NCI-H2081 treated with DMSO at 0.1 percent for 48 hours (cell line): ENCODE data around the gene UQCR11.

ENCODE experiments used
- DNase-seq: peaks from one replicate; lab custom pipeline; 2025; lab: John Stamatoyannopoulos, UW

UQCR11 gene

DNA sequence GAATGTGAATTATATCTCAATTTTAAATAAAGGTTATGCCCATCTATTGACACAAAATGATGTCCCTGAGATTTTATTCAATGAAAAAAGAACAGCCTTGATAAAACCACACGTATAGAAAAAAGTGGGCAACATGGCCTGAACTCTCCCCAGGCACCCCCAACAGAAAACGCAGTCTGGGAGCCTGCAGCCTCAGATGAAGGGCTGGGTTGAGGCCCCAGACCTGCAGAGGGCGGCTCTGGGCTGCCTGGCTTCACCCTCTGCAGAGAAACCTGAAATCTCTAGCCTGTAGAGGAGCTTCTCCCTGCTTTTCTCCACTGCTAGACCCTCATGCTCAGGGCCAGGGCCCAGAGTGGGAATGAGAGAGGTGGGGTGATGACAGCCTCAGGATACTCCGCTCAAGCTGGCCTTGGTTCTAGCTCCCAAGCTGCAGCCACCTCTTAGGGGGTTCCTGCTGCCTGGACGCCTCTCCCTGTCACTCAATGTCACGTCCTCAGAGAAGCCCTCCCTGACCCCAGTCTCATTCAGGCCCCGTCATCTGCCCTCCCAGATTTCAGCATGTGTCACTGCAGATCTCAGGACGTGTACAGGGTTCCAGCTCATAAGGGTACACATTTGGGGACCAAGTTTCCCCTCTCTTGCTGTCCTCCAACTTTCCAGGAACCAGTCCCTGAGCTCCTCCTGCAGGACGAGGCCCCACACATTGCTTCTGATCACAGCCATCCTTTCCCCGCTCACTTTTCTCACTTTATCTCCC is 14.4 kb downstream of the UQCR11 start:
- DNase-seq: no peak

GRCh38 chr19:1587872-1588271 is 17.4 kb downstream of the UQCR11 start:
- no peak for DNase-seq

DNA sequence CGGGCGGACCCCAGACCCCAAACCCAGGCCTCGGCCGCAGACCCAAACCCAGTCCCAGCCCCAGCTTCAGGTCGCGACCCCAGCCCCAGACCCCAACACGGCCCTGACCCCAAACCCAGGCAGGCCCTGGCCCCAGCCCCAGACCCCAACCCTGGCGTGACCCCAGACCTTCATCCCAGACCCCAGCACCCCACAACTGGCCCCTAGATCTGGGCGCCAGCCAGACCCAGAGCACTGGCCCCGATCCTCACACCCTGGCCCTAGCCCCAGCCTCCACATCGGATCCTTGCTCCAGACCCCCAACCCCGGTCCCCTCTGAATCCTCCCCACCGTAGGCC is 20.1 kb downstream of the UQCR11 start:
- DNase-seq: no peak

DNA sequence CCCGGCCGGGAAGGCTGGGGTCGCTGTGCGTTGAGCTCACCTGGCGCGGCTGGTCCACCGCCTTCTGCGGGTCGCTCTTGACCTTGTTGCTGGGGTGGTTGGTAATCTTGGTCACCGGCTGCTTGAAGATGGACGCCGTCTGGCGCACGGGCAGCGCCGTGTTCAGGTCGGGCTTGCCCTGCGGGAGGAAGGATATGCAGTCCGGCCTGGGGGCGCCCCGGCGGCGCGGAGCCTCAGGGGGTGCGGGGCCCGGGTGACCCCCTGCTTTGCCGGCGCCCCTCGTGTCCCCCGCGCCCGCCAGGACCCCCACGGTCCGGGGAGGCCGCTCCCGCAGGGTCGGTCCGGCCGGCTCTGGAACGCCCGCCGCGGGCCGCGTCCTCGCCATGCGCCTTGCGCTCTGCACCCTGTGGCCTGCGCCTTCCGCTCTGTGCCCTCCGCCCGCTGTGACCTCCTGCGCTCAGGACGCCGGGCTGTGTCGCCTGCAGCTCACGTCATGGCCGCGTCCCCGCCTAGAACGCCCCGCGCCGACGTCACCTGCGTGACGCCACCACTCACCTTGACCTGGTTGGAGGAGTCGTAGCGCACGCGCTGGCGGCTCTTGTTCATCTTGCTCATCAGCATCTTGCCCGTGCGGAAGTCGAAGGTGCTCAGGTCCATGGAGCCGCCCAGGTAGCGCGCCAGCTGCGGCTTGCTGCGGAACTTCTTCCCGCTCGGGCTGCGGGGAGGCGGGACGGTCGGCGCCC is 20.6 kb downstream of the UQCR11 start:
- no peak for DNase-seq

DNA sequence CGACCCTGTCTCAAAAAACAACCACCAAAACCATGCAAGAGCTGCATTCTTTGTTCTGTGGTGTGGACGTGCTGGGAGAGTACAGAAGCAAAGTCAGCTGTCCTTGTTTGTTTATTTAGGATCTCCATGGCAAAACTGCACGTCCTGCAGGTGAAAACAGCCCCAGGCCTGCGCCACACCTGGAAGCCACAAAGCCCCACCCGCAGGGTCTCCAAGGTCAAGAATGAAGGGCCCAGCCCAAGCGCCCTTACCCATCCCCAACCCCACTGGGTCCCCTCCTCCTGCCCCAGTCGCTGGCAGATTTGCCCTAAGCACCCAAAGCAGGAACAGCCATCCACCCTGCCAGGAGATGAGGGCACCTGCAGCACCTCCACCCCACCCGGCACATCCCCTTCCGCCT is 23.1 kb downstream of the UQCR11 start:
- no peak for DNase-seq

- DNase-seq: no peak
Measured at GRCh38 chr19:1580957-1581356, 24.3 kb downstream of the UQCR11 start.

DNA sequence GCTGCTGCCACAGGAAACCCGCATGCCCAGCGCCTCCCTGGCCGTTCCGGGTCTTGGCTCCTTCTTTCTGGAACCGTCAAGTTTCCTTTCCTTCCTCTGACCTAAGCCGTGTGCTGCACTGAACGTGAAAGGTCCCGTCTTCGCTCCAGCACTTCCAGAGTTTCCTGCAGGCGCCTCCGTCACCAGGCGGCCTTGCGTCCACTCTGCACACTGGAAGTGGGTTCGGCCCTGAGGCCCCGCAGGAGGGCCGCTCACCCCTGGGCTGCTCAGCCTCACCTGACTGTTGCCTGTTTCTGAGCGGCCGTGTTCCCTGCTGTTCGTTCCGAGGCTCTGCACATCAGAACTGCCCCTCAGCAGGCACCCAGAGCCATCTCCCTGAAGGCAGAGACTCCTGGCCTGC is 24.9 kb downstream of the UQCR11 start:
- no peak for DNase-seq

GRCh38 chr19:1579222-1579621 is 26.0 kb downstream of the UQCR11 start:
- no peak for DNase-seq

GRCh38 chr19:1577929-1578618 is 27.2 kb downstream of the UQCR11 start:
- DNase-seq: no peak

- no peak for DNase-seq
Measured at GRCh38 chr19:1577090-1577928, 28.0 kb downstream of the UQCR11 start.

- DNase-seq: no peak
Measured at GRCh38 chr19:1576242-1577089, 28.8 kb downstream of the UQCR11 start.

DNA sequence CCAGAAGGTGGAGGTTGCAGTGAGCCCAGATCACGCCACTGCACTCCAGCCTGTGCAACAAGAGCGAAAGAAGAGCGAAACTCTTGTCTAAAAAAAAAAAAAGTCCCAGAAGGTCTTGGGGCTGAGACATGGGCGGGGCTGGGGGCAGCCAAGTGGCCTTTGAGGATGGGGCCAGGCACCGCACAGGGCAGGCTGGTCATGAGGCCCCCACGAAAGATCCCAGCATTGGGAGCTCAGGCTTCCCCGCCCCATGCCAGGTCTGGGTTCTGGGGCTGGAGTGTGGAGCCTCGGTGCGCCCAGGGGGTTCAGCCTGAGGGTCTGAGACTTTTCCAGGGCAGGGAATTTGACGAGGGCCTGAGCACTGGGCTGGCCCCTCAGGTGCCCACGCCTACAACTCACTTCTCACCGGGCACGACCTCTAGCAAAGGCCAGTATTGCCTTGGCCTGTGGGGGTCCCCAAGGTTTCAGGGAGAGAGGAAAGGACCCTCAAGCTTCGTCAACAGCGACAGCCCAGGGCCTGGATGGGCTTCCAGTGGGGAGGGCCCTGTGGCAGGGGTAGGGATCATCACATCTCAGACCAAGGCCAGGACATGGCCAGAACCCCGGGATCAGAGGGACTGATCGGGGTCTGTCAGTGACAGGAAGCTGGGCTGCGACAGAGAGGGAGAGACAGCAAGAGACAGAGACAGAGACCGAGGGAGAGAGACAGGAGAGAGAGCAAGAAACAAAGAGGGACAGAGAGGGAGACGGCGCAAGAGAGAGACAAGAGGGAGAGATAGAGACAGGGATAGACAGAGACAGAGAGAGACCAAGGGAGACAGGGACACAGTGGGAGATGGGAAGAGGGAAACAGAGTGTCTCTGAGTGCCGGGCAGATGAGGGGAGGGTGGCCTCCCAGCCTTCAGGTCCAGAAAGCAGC is 29.7 kb downstream of the UQCR11 start:
- no peak for DNase-seq

- DNase-seq: no peak
Measured at GRCh38 chr19:1574354-1575136, 30.7 kb downstream of the UQCR11 start.

- DNase-seq: no peak
Measured at GRCh38 chr19:1572795-1573194, 32.5 kb downstream of the UQCR11 start.

DNA sequence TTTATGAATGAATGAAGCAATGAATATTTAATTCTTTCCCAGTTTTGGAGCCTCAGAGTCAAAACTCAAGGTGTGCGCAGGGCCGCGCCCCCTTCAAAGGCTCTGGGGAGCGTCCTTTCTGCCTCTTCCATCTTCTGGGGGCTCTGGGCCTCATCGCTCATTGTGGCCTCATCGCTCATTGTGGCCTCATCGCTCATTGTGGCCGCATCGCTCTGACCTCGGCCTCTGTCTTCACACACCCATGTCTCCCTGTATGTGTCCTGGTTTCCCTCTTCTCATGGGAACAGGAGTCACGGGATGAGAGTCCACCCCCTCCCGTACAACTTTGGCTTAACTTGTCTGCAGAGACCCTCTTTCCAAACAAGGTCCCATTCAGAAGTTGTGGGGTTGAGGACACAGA is 33.9 kb downstream of the UQCR11 start:
- DNase-seq: no peak

DNA sequence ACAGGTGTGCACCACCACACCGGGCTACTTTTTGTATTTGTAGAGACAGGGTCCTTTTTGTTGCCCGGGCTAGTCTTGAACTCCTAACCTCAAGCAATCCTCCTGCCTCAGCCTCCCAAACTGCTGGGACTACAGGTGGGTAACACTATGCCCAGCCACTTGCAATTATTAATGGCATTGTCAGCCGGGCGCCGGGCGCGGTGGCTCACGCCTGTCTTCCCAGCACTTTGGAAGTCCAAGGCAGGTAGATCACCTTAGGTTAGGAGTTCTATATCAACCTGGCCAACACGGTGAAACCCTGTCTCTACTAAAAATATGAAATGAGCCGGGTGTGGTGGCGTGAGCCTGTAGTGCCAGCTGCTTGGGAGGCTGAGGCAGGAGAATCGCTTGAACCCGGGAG is 34.4 kb downstream of the UQCR11 start:
- DNase-seq: no peak

- DNase-seq: no peak
Measured at GRCh38 chr19:1569997-1570396, 35.3 kb downstream of the UQCR11 start.

DNA sequence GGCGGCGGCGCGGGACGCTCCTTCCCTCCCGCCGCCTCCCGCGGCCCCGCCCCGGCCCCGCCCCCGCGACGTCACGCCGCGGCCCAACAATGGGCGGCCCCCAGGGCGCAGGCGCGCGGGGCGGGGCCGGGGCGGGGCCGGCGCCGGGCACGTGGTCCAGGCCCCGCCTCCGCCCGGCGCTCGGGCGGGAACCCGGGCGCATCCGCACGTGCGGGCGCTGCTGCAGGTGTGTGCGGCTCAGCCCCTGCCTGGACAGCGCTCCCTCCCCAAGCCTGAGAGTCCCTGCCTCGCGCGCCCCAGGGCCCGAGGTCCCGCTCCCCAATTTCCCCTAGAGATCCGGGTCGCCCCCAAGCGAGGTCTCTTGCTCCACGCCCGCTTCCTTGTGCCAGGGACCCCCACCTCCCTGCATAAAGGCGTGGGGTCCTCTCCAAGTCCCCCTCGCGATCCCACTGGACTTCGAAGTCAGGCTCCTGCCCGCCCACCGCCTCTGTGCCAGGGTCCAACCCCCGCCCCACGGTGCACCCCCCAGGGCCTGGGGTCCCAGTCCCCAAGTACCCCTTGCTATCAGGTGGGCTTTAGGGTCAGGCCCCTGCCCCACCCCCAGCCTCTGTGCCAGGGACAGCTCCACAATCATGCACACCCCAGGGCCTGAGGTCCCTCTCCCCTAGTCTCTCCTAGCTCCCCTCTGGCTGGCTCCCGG is 36.8 kb downstream of the UQCR11 start, which contains the start of gene MEX3D:
MEX3D (minus strand) TSS at position 6 of the 700 bp plus-strand sequence. CDS start 267 bp downstream, outside the sequence.
- no peak for DNase-seq

- DNase-seq: no peak
Measured at GRCh38 chr19:1567848-1568227, 37.4 kb downstream of the UQCR11 start.
